GM12875 (cell line): ENCODE measurements around the gene VPS26B.
A peak's percentile ranks its signal among the peaks of the same experiment; 100 is the strongest.

ENCODE experiments used
- H3K4me3 ChIP-seq: one replicate; pipeline ENCODE4 v1.5.1; 2011; ENCODE audit warnings: low read depth, low read length, control low read depth
- TF ChIP-seq, protein P1 (sequence below): IDR thresholded peaks from 2 replicates; pipeline ENCODE4 v1.5.1; 2011; ENCODE audit warnings: low read depth, mild to moderate bottlenecking, control low read depth, inconsistent platforms, low read length, moderate library complexity, borderline replicate concordance; ENCODE audit not compliant: insufficient read depth

The VPS26B gene

DNA sequence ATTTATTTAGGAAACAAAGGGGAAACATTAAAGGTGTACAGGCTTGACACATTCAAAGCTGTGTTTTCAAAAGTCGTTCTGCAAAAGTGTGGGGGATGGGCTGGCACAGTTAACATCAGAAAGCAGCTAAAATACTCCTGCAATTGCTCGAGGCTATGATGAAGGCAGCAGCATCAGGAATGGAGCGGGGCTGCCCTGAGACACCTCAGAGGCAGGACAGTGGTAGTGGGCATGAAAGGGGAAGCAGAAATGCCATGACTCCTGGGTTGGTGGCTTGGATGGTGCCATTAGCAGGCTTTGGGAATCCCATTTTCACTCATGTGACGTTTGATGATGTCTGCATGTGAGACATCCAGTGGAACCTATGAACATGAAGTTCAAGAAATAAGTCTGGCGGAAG is 1.4 kb upstream of the VPS26B start:
- H3K4me3 ChIP-seq, result peak overlapping the region; percentile 82
- TF ChIP-seq, protein P1, sequence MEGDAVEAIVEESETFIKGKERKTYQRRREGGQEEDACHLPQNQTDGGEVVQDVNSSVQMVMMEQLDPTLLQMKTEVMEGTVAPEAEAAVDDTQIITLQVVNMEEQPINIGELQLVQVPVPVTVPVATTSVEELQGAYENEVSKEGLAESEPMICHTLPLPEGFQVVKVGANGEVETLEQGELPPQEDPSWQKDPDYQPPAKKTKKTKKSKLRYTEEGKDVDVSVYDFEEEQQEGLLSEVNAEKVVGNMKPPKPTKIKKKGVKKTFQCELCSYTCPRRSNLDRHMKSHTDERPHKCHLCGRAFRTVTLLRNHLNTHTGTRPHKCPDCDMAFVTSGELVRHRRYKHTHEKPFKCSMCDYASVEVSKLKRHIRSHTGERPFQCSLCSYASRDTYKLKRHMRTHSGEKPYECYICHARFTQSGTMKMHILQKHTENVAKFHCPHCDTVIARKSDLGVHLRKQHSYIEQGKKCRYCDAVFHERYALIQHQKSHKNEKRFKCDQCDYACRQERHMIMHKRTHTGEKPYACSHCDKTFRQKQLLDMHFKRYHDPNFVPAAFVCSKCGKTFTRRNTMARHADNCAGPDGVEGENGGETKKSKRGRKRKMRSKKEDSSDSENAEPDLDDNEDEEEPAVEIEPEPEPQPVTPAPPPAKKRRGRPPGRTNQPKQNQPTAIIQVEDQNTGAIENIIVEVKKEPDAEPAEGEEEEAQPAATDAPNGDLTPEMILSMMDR, result no peak

DNA sequence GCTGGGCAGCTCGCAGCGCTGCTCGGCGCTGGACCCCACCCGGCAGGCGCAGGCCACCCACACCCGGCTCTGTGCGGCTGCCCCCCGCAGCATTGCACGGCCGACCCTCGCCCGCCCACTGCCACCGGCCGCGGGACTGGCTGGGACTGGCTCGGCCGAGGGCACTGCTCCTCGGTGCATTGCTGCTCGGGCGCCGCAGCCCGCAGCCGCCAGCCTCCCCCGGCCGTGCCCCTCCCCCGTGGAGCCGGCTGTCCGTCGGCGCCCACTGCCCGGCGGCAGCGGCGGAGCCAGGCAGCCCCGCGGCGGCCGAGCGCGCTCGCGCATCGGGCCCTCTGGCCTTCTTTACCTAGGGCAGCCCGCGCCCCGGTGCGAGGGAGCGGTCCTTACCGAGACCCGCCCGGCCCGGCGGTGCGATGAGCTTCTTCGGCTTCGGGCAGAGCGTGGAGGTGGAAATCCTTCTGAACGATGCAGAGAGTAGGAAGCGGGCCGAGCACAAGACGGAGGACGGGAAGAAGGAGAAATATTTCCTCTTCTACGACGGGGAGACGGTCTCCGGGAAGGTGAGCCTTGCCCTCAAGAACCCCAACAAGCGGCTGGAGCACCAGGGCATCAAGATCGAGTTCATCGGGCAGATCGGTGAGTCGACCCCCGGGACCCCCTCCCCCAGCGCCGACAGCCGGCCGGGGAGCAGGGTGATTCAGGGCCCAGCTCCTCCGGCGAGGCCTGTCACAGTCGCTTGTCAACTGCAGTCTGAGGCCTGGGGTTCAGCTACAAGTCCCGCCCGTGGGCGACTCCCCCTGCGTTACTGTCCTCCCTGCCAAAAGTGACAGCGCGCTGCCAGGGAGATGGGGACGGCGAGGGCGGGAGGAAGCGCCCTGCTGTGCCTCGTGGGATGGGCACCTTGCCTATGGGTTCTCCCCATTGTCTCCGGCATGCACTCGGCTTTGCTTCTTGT is 516 bp downstream of the VPS26B start:
- H3K4me3 ChIP-seq, result peak overlapping the region; percentile 82
- TF ChIP-seq, protein P1, result no peak

DNA sequence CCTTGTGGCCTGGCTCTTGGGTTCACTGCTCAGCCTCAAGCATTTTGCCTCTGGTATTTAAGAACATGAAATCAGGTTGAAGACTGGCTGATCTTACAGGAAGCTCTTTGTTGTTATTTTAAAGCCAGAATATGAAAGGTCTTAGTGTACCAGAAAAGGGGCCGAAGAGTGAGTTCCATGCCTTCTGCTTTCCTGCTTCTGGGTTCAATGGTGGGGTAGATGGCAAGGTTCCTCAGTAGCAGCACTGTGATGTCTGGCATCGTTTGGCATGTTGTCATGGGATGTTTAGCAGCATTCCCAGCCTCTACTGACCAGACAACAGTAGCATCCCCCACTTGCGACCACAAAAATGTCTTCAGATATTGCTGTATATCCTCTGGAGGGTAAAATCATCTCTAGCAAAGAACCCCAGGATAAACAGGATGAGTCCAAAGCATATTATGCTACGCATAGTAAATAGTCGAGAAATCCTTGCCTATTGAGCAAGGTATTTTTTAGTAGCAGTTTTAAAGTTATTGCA is 2.4 kb downstream of the VPS26B start:
- no peak overlapping the region for H3K4me3 ChIP-seq
- TF ChIP-seq, protein P1, result no peak

DNA sequence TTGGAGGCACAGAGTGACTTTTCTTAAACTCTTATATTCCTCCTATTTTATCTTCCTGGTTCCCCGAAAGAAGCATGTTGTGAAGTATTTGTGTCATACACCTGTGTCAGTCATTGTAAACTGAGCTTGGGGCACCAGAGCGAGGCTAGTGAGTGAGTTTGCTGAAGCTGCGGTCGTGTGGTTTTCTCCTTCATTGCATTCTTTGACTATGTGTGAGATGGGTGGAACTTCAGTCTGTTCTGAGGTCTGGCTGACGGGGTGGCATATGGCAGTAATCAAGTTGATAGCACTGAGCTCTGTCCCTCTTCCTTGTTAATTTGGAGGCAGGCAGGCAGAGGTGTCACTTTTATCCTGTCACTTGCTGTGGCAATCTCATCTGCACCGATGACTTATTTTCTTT is 4.2 kb downstream of the VPS26B start:
- TF ChIP-seq, protein P1, result no peak

DNA sequence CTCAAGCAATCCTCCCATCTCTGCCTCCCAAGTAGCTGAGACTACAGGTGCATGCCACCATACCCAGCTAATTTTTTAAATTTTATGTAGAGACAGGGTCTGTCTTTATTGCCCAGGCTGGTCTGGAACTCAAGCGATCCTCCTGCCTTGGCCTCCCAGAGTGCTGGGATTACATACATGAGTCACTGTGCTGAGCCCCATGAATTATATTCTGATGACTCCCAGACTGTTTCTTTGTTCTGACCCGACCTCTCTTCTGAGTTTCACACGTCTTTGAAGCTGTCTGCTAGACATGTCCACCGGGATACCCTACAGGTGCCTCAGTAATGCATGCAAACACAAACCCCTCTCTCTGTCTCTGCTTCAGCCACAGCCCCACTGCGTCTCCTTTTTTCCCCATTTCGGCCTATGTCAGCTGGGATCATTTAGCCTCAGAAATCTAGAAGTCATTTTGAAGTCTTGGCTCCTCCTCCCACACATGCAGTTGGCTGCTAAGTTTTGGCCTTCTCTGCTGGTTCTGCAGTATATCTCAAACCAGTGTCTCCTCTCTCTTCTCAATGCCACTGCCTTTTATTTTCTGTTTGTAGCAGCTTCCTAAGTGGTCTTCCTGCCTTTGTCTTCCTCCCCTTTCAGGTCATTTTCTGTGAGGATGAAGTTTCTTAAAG is 4.8 kb downstream of the VPS26B start:
- TF ChIP-seq, protein P1, result no peak
- H3K4me3 ChIP-seq, result no peak overlapping the region

More for the DNA sequence above, 4.2 kb downstream of the VPS26B start:
- no peak overlapping the region for H3K4me3 ChIP-seq

DNA sequence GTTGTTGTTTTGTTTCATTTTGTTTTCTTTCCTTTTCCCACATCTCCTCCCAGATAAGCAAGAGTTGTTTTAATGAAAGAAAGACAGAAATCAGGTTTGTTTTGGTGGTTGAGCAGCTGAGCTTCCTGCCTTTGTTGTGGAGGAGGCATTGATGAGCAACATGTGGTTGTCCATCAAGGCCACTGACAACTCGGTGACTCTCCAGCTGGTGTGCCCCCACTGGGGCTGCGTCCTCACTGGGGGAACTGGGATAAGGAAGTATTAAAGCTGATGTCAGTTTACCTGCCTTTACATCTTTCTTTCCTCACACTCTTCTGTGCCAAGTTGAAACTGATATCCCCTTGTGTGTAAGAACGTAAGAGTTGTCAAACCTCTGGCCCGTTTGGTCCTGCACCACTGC is 5.9 kb downstream of the VPS26B start:
- TF ChIP-seq, protein P1, result no peak

More for the DNA sequence above, 5.9 kb downstream of the VPS26B start:
- no peak overlapping the region for H3K4me3 ChIP-seq
